ENCODE measurements around the gene GATAD1. TPM values are rescaled to one million over a fixed set of nuclear protein-coding genes. Genes with fewer than 3 reads are reported as not detected.
"Not testable (repeated sequence)": the region's sequence is repeated elsewhere in the genome, so short reads cannot be mapped to it uniquely, and the experiment has no call there.

The GATAD1 gene, protein sequence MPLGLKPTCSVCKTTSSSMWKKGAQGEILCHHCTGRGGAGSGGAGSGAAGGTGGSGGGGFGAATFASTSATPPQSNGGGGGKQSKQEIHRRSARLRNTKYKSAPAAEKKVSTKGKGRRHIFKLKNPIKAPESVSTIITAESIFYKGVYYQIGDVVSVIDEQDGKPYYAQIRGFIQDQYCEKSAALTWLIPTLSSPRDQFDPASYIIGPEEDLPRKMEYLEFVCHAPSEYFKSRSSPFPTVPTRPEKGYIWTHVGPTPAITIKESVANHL
- total RNA-seq (2014; rRNA removed; shearing (Covaris generic)): 8.1 and 14.6 TPM in 2 replicates

DNA sequence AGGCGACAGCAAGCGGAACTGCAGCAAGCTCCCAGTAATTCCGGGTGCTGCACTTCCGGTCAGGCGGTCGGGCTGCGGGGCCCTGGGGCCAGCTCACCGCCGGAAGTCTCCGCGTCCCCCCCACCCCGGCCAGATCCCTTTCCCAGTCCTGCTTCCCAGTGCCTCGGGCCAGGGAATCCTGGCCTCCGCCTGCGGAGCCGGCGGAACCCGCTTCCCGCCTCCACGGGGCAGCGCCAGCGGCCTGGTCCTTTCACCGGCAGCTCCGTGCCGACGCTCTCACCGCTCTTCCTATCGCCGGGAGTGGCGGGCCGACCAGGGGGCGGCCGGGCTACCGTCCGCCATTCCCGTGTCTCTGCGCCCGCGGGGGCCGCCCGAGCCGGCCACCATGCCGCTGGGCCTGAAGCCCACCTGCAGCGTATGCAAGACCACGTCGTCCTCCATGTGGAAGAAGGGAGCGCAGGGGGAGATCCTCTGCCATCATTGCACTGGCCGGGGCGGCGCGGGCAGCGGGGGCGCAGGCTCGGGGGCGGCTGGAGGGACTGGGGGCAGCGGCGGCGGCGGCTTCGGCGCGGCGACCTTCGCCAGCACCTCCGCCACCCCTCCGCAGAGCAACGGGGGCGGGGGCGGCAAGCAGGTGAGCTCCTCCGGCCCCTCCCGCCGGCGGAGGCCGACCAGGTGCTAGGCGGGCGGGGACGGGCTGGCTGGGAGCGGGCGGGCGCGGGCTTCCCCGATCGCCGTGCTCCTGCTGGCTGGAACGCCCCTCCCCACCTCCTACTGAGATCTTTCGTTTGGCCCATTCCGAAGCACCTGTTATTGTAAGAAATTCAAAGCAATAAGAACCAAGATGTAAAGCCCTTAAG is at the start of gene GATAD1:
Gene GATAD1, plus strand, starts transcription at position 138 of the 860 bp plus-strand sequence. Its CDS starts 248 bp downstream, at position 386.
- no peaks in the 10 kb centered on the region for H3K9me3 ChIP-seq (replicated peaks)
- H3K27ac ChIP-seq: peak within 1 kb of the TSS; percentile 74
- H3K27me3 ChIP-seq (replicated peaks): no peaks in the 10 kb centered on the region
- H3K4me3 ChIP-seq: peak within 1 kb of the TSS; percentile 85
- DNase-seq (ENCODE audit: low read depth in 1 of 2, low spot score in 2 of 2): peak; percentile 90 to 91
- 0 out of 2 replicates have a peak, but pooled peaks cover 3% of the 10 kb centered on the region for H3K4me1 ChIP-seq (replicated peaks)
- H3K36me3 ChIP-seq: peaks cover 34% of the 10 kb centered on the region

DNA sequence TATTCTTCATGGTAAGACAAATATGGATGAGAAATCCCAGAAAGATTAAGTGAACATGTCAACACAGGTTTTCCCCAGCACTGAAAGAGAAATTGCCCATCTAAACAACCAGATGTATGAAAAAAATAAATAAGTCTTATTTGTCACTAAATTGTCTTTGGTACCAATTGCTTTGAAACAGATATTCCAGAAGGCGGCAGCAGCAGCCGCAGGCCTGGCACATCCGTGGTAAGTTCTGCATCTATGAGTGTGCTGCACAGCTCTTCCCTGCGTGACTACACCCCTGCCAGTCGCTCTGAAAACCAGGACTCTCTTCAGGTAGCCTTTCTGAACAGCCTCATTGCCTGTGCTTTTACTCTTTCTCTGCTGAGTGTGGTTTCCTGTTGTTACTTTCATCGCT is 49.7 kb upstream of the GATAD1 start:
- no peak overlapping the region for H3K27ac ChIP-seq
- H3K4me1 ChIP-seq (replicated peaks): no peaks in the 10 kb centered on the region
- no peak for DNase-seq (ENCODE audit: low read depth in 1 of 2, low spot score in 2 of 2)
- no peaks in the 10 kb centered on the region for H3K27me3 ChIP-seq (replicated peaks)
- peaks cover 36% of the 10 kb centered on the region for H3K36me3 ChIP-seq
- no peaks in the 10 kb centered on the region for H3K9me3 ChIP-seq (replicated peaks)
- no peak overlapping the region for H3K4me3 ChIP-seq

DNA sequence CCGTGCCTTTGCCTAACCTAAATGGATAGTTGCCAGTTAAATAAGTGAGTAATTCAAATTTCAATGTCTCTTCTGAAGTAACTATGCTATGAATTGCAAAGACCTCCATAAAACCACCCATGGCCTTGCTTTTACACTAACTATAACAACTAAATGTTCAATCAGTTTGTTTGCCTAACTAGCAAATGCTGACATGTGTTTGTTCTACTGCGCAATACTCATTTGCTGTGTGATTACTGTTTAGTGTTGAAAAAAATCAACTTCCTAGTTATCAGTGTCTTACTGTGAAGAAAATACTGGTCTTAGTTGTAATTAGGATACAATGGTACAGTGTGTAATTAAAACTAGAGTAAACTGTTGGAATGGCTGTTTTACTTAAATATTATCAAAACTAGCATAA is 47.3 kb upstream of the GATAD1 start:
- H3K36me3 ChIP-seq: peaks cover 39% of the 10 kb centered on the region
- H3K27me3 ChIP-seq (replicated peaks): no peaks in the 10 kb centered on the region
- H3K9me3 ChIP-seq (replicated peaks): no peaks in the 10 kb centered on the region
- DNase-seq (ENCODE audit: low read depth in 1 of 2, low spot score in 2 of 2): no peak
- no peaks in the 10 kb centered on the region for H3K4me1 ChIP-seq (replicated peaks)
- H3K27ac ChIP-seq: no peak overlapping the region
- H3K4me3 ChIP-seq: no peak overlapping the region

DNA sequence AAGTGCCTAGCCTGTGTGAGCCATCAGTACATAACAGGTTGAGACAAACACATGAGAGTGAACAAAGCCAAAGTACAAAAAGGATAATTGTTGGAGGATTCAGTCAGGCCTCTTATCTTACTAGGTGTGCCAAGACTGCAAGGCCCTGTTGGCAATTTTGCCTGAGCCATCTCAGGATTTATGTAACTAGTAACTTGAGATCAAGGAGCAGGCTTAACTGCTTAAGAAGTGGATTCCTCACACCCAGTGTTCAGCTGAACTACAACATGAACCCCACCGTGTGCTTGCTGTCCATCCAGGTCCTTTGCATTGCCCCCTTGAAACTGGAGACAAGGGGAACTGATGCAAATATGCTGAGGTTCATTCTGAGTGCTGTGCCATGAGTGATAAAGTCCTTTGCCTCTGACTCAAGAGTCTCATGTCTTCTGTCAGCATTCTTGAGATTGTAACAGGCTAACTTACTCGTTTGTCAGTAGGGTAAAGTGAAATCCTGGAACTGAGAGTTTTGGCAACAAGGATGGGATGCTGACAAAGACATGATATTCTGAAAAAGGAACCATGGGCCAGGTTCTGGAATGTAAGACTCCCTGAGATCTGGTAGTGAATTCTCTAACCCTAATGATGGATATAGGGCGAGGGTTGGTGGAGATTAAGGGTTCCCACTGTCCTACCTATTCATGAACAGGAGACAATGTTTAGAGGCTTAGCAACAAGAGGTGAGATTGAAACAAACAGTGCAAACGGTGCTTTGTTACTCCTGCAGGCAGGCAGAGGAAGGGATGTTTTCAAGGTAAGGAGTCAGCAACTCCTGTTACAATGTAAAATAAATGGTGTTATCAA is 44.1 kb upstream of the GATAD1 start:
- DNase-seq (ENCODE audit: low read depth in 1 of 2, low spot score in 2 of 2): no peak
- Histone ChIP-seq H3K4me1 (replicated peaks) (no peaks in the 10 kb centered on the region), H3K27ac (no peak overlapping the region), H3K36me3 (peaks cover 31% of the 10 kb centered on the region), H3K9me3 (replicated peaks) (no peaks in the 10 kb centered on the region), H3K4me3 (no peak overlapping the region), H3K27me3 (replicated peaks) (no peaks in the 10 kb centered on the region)

DNA sequence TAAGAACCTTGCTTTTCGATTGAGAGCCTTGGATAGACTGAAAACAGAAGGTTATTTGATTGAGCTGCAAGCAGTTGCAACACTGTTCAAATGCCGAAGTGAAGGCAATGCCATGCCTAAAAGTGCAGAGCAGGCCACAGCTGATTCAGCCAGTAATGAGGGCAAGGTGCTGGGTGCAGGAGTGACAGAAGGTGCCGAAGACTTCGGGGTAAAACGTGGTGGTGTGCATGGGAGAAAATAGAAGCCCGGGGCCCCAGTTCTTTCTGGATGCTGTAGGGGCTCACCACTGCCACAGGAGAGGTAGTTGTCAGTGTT is 43.6 kb upstream of the GATAD1 start:
- no peak for DNase-seq (ENCODE audit: low read depth in 1 of 2, low spot score in 2 of 2)
- Histone ChIP-seq H3K4me1 (replicated peaks) (no peaks in the 10 kb centered on the region), H3K36me3 (peaks cover 25% of the 10 kb centered on the region), H3K4me3 (no peak overlapping the region), H3K27ac (no peak overlapping the region), H3K27me3 (replicated peaks) (no peaks in the 10 kb centered on the region), H3K9me3 (replicated peaks) (no peaks in the 10 kb centered on the region)

DNA sequence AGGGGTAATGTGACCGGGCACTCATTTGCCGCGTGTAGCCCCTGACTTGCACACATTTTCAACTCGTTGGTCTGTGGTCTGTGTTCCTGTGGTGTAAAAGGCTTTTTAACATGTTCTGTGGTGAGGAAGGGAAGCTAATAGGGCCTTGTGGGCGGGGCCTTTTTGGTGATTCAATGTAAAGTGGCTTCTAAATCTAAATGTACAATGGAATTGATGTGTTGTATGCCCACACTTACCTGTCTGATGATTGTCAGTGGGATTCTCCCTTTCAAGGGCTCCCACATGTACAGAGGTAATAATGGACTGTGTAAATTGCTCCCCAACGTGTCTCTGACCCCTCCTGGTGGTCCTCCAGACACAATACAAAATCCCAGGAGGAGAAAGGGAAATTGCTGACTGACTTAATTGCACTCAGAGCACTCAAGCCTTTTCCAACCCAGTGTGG is 43.1 kb upstream of the GATAD1 start:
- H3K36me3 ChIP-seq: peaks cover 20% of the 10 kb centered on the region
- no peaks in the 10 kb centered on the region for H3K27me3 ChIP-seq (replicated peaks)
- no peak overlapping the region for H3K27ac ChIP-seq
- no peak for DNase-seq (ENCODE audit: low read depth in 1 of 2, low spot score in 2 of 2)
- no peak overlapping the region for H3K4me3 ChIP-seq
- no peaks in the 10 kb centered on the region for H3K4me1 ChIP-seq (replicated peaks)
- H3K9me3 ChIP-seq (replicated peaks): no peaks in the 10 kb centered on the region

DNA sequence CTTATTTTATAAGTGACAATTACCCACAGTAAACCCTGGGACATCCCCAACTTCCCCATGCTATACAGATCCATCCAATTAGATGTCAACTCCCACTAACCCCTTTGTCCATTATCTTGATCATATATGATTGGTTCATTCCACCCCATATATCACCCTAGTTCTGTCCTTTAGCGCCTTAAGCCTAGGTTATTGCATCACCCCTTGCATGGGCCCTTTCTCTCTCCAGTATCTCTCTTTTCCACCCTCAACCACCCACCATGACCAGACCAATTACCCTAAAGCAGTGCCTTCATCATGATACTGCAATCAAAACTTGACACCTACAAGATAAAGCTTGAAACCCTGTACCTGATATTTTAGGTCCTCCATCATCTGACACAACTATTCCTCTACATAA is 37.9 kb upstream of the GATAD1 start:
- Histone ChIP-seq H3K36me3 (no peaks in the 10 kb centered on the region), H3K4me1 (replicated peaks) (no peaks in the 10 kb centered on the region), H3K27ac (no peak overlapping the region), H3K4me3 (no peak overlapping the region), H3K27me3 (replicated peaks) (no peaks in the 10 kb centered on the region; the same call in 1 of the 2 replicates), H3K9me3 (replicated peaks) (no peaks in the 10 kb centered on the region)
- DNase-seq (ENCODE audit: low read depth in 1 of 2, low spot score in 2 of 2): no peak

DNA sequence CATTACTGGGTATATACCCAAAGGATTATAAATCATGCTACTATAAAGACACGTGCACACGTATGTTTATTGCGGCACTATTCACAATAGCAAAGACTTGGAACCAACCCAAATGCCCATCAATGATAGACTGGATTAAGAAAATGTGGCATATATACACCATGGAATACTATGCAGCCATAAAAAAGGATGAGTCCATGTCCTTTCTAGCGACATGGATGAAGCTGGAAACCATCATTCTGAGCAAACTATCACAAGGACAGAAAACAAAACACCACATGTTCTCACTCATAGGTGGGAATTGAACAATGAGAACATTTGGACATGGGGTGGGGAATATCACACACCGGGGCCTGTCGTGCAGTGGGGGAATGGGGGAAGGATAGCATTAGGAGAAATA is 37.1 kb upstream of the GATAD1 start:
- not testable (repeated sequence) for H3K4me3 ChIP-seq; H3K27ac ChIP-seq; H3K9me3 ChIP-seq (replicated peaks); H3K36me3 ChIP-seq; DNase-seq (ENCODE audit: low read depth in 1 of 2, low spot score in 2 of 2); H3K27me3 ChIP-seq (replicated peaks); H3K4me1 ChIP-seq (replicated peaks)

DNA sequence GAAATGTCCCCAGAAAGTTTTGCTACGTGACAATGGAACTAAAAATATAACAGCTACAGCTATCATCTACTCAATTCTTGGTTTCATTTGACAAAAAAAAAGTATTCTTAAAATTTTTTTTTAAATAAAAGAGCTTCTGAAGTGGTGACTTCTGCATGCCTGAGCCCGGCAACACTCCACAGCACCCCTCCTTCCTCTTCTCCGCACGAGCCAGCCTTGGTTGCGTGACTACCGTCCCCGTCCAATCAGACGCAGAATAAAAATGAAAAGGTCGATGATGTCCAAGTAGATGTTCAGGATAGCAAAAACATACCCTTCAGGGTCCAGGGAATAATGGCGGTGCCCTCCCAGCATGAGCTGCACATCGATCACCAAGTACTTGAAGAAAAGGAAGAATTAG is 34.5 kb upstream of the GATAD1 start:
- no peaks in the 10 kb centered on the region; the same call in 1 of the 2 replicates for H3K27me3 ChIP-seq (replicated peaks)
- H3K4me3 ChIP-seq: no peak overlapping the region
- no peak overlapping the region for H3K27ac ChIP-seq
- DNase-seq (ENCODE audit: low read depth in 1 of 2, low spot score in 2 of 2): no peak
- H3K36me3 ChIP-seq: no peaks in the 10 kb centered on the region
- H3K4me1 ChIP-seq (replicated peaks): no peaks in the 10 kb centered on the region
- no peaks in the 10 kb centered on the region for H3K9me3 ChIP-seq (replicated peaks)

DNA sequence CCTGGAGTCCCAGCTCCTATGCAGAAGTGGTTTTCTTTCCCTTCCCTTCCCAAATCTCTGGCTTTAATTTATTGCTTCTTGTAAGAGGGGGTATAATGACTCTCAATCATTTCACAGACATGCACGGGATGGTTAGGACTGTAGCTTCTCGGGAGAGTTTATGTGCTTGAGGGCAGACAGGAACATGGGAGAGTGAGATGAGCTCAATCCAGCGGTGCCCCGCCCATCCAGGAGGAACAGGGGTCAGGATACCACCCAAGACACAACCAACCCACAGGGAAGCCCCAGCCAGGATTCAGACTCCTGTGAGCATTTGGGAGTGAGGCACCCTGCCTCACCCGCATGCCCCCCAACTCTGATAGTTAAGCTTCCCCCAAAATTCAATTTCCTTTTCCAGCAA is 33.7 kb upstream of the GATAD1 start:
- Histone ChIP-seq H3K9me3 (replicated peaks) (no peaks in the 10 kb centered on the region), H3K27me3 (replicated peaks) (no peaks in the 10 kb centered on the region; the same call in 1 of the 2 replicates), H3K36me3 (no peaks in the 10 kb centered on the region), H3K27ac (no peak overlapping the region), H3K4me3 (no peak overlapping the region), H3K4me1 (replicated peaks) (no peaks in the 10 kb centered on the region)
- DNase-seq (ENCODE audit: low read depth in 1 of 2, low spot score in 2 of 2): no peak

DNA sequence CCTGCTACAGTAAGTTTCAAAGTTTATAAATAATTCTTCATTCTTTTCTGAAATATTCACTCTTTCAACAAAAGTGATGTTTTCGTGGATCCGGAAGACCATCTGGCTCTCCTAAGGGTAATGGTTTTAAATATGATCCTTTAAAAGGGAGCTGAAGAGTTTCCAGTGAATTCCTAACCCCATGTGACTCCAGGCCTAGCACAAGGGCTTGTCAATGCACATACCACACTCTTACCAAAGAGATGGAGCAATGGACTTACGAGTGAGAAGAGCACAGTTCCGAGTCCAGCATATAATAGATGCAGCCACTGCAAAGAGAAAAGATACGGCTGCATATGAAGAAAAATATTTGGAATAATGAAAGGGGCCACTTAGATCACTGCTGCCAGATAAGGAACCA is 32.1 kb upstream of the GATAD1 start:
- DNase-seq (ENCODE audit: low read depth in 1 of 2, low spot score in 2 of 2): no peak

DNA sequence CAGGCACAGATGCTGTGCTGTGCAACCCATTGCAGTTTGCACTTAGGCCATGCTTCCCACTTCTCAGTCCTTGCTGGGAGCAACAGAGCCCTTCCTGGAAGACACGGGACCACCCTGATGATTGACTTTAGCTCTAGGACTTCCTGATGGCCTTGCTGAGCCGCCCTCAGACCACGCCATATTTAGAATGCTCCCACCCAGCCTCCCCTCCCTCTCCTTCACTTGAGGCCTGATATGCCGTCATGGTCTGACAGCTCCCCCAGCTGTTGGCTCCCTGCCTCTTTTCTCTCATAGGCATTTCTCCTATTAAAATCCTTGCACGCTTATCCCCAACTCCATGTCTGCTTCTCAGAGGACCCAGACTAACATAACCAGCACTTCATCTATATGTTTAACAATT is 29.4 kb upstream of the GATAD1 start:
- Histone ChIP-seq H3K27ac (no peak overlapping the region), H3K9me3 (replicated peaks) (no peaks in the 10 kb centered on the region)

More for the DNA sequence above, 32.1 kb upstream of the GATAD1 start:
- Histone ChIP-seq H3K9me3 (replicated peaks) (no peaks in the 10 kb centered on the region), H3K36me3 (no peaks in the 10 kb centered on the region), H3K4me1 (replicated peaks) (no peaks in the 10 kb centered on the region), H3K27ac (no peak overlapping the region), H3K27me3 (replicated peaks) (no peaks in the 10 kb centered on the region; the same call in 1 of the 2 replicates), H3K4me3 (no peak overlapping the region)

DNA sequence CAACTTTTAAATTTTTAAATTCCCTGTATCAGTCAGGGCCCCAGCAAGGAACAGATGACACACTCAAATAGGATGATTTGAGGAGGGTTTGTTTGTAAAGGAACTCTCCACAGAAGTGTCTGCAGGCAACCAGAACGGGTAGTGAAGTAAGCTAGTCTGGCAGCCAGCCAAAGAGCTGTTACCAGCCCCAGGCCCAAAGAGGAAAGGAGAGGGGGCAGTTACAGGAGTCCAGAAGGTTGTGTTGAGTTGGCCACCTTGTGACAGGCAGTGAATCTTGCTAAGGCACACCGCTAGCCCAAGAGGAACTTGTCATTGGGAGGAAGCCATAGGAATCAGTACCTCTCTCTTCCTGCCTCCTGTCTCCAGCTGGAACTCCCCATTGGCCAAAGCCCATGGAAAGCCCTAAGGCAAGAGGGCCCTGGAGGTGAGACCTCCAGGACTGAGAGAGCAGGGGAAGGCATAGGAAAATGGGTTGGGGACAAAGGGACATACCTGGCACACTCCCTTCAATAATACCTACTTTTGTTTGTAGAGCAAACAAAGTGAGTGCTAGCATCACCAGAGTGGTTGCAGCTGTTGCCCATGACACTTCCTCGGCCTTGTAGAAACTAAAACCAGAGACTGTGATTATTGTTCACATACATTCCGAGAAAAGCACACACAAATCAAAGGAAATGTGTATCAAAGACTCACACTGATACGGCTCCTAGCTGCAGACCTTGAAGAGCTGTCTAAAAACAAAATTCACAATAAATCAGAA is 25.4 kb upstream of the GATAD1 start:
- DNase-seq (ENCODE audit: low read depth in 1 of 2, low spot score in 2 of 2): no peak

More for the DNA sequence above, 29.4 kb upstream of the GATAD1 start:
- Histone ChIP-seq H3K27me3 (replicated peaks) (no peaks in the 10 kb centered on the region; the same call in 1 of the 2 replicates), H3K4me1 (replicated peaks) (no peaks in the 10 kb centered on the region), H3K36me3 (no peaks in the 10 kb centered on the region), H3K4me3 (no peak overlapping the region)
- DNase-seq (ENCODE audit: low read depth in 1 of 2, low spot score in 2 of 2): no peak

More for the DNA sequence above, 25.4 kb upstream of the GATAD1 start:
- H3K27ac ChIP-seq: no peak overlapping the region
- H3K4me3 ChIP-seq: no peak overlapping the region
- no peaks in the 10 kb centered on the region for H3K36me3 ChIP-seq
- peaks cover 11% of the 10 kb centered on the region for H3K4me1 ChIP-seq (replicated peaks)
- no peaks in the 10 kb centered on the region for H3K27me3 ChIP-seq (replicated peaks)
- H3K9me3 ChIP-seq (replicated peaks): no peaks in the 10 kb centered on the region
